Common myeloid progenitor, CD34-positive (primary cell): Measurements from ENCODE around the gene BICRAL.

ENCODE experiments used
- CTCF ChIA-PET: fragments of 350-600 bp; sonication (Branson Sonifier 250); formaldehyde crosslinking; loops from one replicate; lab custom pipeline; 2021; ENCODE audit warnings: antibody characterized with exemption; lab: Charles Lee
- POLR2A ChIA-PET: fragments of 350-600 bp; sonication (Branson Sonifier 250); formaldehyde crosslinking; loops from one replicate; lab custom pipeline; 2021; ENCODE audit warnings: antibody characterized with exemption; lab: Charles Lee
- DNase-seq, 3 donors: peaks; one replicate each; pipeline versions ENCODE4 v3.0.0 to v3.0.0-alpha.2; 2013
- H3K27ac ChIP-seq, 2 experiments: 1 replicate in 1 of 2; 2 replicates in 1 of 2; pipeline ENCODE4 v1.7.0; 2013; ENCODE audit warnings: inconsistent platforms in 2 of 2, low read length in 2 of 2, mild to moderate bottlenecking in 2 of 2, low read depth in 1 of 2, moderate library complexity in 1 of 2; ENCODE audit not compliant: severe bottlenecking in 2 of 2, insufficient read depth in 1 of 2, poor library complexity in 1 of 2
- H3K27me3 ChIP-seq, 5 experiments: replicated peaks in 2 of 5; 1 replicate in 3 of 5; 2 replicates in 2 of 5; pipeline versions ENCODE4 v1.6.1 to v1.7.0; 2013; ENCODE audit warnings: low read length in 4 of 5, mild to moderate bottlenecking in 2 of 5, moderate library complexity in 2 of 5, inconsistent platforms in 1 of 5; ENCODE audit not compliant: insufficient read depth in 5 of 5, control insufficient read depth in 4 of 5
- H3K36me3 ChIP-seq, 4 experiments: 1 replicate in 2 of 4; 2 replicates in 2 of 4; pipeline versions ENCODE4 v1.6.1 to v1.7.0; 2013; ENCODE audit warnings: low read length in 3 of 4, control low read depth in 1 of 4, mild to moderate bottlenecking in 1 of 4; ENCODE audit not compliant: control insufficient read depth in 4 of 4, insufficient read depth in 4 of 4
- H3K4me1 ChIP-seq, 4 experiments: 1 replicate in 3 of 4; 2 replicates in 1 of 4; pipeline versions ENCODE4 v1.6.1 to v1.7.1; 2013; ENCODE audit warnings: low read length in 3 of 4, mild to moderate bottlenecking in 3 of 4, control low read depth in 1 of 4, inconsistent platforms in 1 of 4, moderate library complexity in 1 of 4; ENCODE audit not compliant: control insufficient read depth in 4 of 4, insufficient read depth in 4 of 4; ENCODE audit errors: control extremely low read depth in 1 of 4
- H3K4me3 ChIP-seq, 7 experiments: 1 replicate in 4 of 7; 2 replicates in 3 of 7; pipeline versions ENCODE4 v1.5.1 to v1.7.0; 2013; ENCODE audit warnings: mild to moderate bottlenecking in 7 of 7, low read length in 6 of 7, moderate library complexity in 6 of 7, inconsistent platforms in 2 of 7, low read depth in 2 of 7, control low read depth in 1 of 7; ENCODE audit not compliant: insufficient read depth in 4 of 7, control insufficient read depth in 1 of 7; ENCODE audit errors: extremely low read depth in 1 of 7
- H3K9me3 ChIP-seq, 5 experiments: 1 replicate in 4 of 5; 2 replicates in 1 of 5; pipeline versions ENCODE4 v1.6.1 to v1.7.1; 2013; ENCODE audit warnings: low read length in 4 of 5, mild to moderate bottlenecking in 2 of 5, inconsistent platforms in 1 of 5, low read depth in 1 of 5, moderate library complexity in 1 of 5; ENCODE audit not compliant: control insufficient read depth in 4 of 5, insufficient read depth in 2 of 5; ENCODE audit errors: control extremely low read depth in 1 of 5
- WGBS: methylation state at CpG from one replicate; pipeline ENCODE4 v1.1.5; 2013; ENCODE audit not compliant: insufficient coverage; 5-methylcytosine and 5-hydroxymethylcytosine counted together

The BICRAL gene

GRCh38 chr6:42851599-42851998 lies 69.7 kb downstream of the BICRAL start:
- Histone ChIP-seq H3K9me3 (no peaks in the 10 kb centered on the region), H3K27me3 (no peaks in the 10 kb centered on the region), H3K4me1 (no peaks in the 10 kb centered on the region), H3K27ac (no peak overlapping the region), H3K4me3 (no peak overlapping the region), H3K36me3 (peaks cover 14 to 42% (median 24%) of the 10 kb centered on the region in 4 experiments)
- ChIA-PET POLR2A (interaction anchor here (0.6 kb wide), 2 partner anchors 160 to 660 kb away, joined by 3 to 4 read pairs; no protein-coding TSS in a partner anchor), CTCF (interaction anchor here (1.2 kb wide), 1 partner anchor 11 kb away, joined by 4 read pairs; no protein-coding TSS in a partner anchor)
- WGBS = no CpG with 5 or more reads among the region's 2 CpGs
- DNase-seq = no peak

- Histone ChIP-seq H3K4me1 (no peaks in the 10 kb centered on the region), H3K4me3 (no peak overlapping the region), H3K27me3 (no peaks in the 10 kb centered on the region), H3K9me3 (no peaks in the 10 kb centered on the region), H3K36me3 (peaks cover 29 to 76% (median 48%) of the 10 kb centered on the region in 4 experiments), H3K27ac (no peak overlapping the region)
- ChIA-PET POLR2A (no interaction called here), CTCF (interaction anchor here (0.8 to 1.6 kb wide), 5 partner anchors 11 to 197 kb away, joined by 3 to 5 read pairs (median 3); no protein-coding TSS in a partner anchor)
- DNase-seq = no peak
- WGBS = no CpG with 5 or more reads among the region's 1 CpG
Measured at GRCh38 chr6:42860036-42860435, 78.2 kb downstream of the BICRAL start.

GRCh38 chr6:42860481-42860880 lies 78.6 kb downstream of the BICRAL start:
- no peak for DNase-seq
- Histone ChIP-seq H3K9me3 (no peaks in the 10 kb centered on the region), H3K27ac (no peak overlapping the region), H3K4me3 (no peak overlapping the region), H3K36me3 (peaks cover 26 to 75% (median 46%) of the 10 kb centered on the region in 4 experiments), H3K27me3 (no peaks in the 10 kb centered on the region), H3K4me1 (no peaks in the 10 kb centered on the region)
- ChIA-PET POLR2A (no interaction called here), CTCF (interaction anchor here (0.8 to 1.6 kb wide), 5 partner anchors 11 to 198 kb away, joined by 3 to 5 read pairs (median 3); no protein-coding TSS in a partner anchor)
- 100% methylated on average over 6 of the region's 6 CpGs for WGBS

- CTCF ChIA-PET = interaction anchor here (0.6 to 1.5 kb wide), 3 partner anchors 15 to 203 kb away, joined by 3 read pairs; no protein-coding TSS in a partner anchor
- H3K4me1 ChIP-seq = no peaks in the 10 kb centered on the region
- peaks cover 20 to 67% (median 55%) of the 10 kb centered on the region in 4 experiments for H3K36me3 ChIP-seq
- H3K4me3 ChIP-seq = no peak overlapping the region
- no peak overlapping the region for H3K27ac ChIP-seq
- WGBS = 85% methylated on average over 8 of the region's 8 CpGs
- POLR2A ChIA-PET = no interaction called here
- no peaks in the 10 kb centered on the region for H3K27me3 ChIP-seq
- no peak for DNase-seq
- H3K9me3 ChIP-seq = no peaks in the 10 kb centered on the region
Measured at GRCh38 chr6:42864602-42865001, 82.8 kb downstream of the BICRAL start.

- no peaks in the 10 kb centered on the region for H3K9me3 ChIP-seq
- CTCF ChIA-PET = interaction anchor here (1.4 to 1.7 kb wide), 2 partner anchors 26 to 207 kb away, joined by 4 read pairs; no protein-coding TSS in a partner anchor
- DNase-seq = no peak
- 89% methylated on average over 1 of the region's 2 CpGs for WGBS
- peaks cover 0 to 26% (median 25%) of the 10 kb centered on the region in 4 experiments for H3K36me3 ChIP-seq
- no peak overlapping the region for H3K27ac ChIP-seq
- POLR2A ChIA-PET = no interaction called here
- H3K27me3 ChIP-seq = no peaks in the 10 kb centered on the region
- H3K4me1 ChIP-seq = no peaks in the 10 kb centered on the region
- H3K4me3 ChIP-seq = no peak overlapping the region
Measured at GRCh38 chr6:42870145-42870936, 88.5 kb downstream of the BICRAL start.

- WGBS = no CpG with 5 or more reads among the region's 3 CpGs
- DNase-seq = no peak
- POLR2A ChIA-PET = no interaction called here
- H3K36me3 ChIP-seq = peaks cover 0 to 15% (median 14%) of the 10 kb centered on the region in 4 experiments
- H3K9me3 ChIP-seq = no peaks in the 10 kb centered on the region
- CTCF ChIA-PET = no interaction called here
- H3K27ac ChIP-seq = no peak overlapping the region
- no peak overlapping the region for H3K4me3 ChIP-seq
- H3K27me3 ChIP-seq = no peaks in the 10 kb centered on the region
- no peaks in the 10 kb centered on the region for H3K4me1 ChIP-seq
Measured at GRCh38 chr6:42871711-42872110, 89.9 kb downstream of the BICRAL start.

GRCh38 chr6:42873313-42873712 lies 91.5 kb downstream of the BICRAL start:
- Histone ChIP-seq H3K4me3 (no peak overlapping the region), H3K36me3 (peaks cover 0 to 6% (median 2%) of the 10 kb centered on the region in 4 experiments), H3K4me1 (no peaks in the 10 kb centered on the region), H3K27ac (no peak overlapping the region), H3K9me3 (no peaks in the 10 kb centered on the region), H3K27me3 (no peaks in the 10 kb centered on the region)
- ChIA-PET CTCF (interaction anchor here (0.9 to 1.4 kb wide), 2 partner anchors 9 to 10 kb away, joined by 3 to 7 read pairs; no protein-coding TSS in a partner anchor), POLR2A (interaction anchor here (0.6 kb wide), 2 partner anchors 33 to 208 kb away, joined by 4 to 6 read pairs; no protein-coding TSS in a partner anchor)
- DNase-seq = no peak
- 100% methylated on average over 2 of the region's 2 CpGs for WGBS
